ENCODE results near the gene HSPB7.

DNA sequence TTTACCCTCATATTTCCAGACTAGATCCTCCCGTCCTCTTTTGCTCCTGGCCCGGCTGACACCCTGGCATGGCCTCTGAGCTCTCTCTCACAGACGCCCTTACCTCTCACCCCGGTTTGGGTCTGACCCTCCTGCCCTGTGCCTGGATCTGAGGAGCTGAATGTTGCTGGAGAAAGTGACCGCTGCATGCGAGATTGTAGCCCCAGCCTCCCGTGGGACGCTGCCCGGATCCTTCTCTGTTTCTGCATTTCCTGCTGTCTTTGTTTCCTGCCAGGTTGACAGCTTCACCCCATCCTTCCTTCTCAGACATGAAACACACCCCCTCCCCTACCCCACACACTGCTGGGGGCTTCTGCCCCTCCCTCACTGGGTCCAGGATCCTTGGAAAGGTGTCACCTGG lies 46.1 kb upstream of the HSPB7 start:
- TF ChIP-seq EZH2phosphoT487 (IDR thresholded peaks at IDR 0.05; ENCODE audit: low read depth): no peak
- TF ChIP-seq, protein P1, sequence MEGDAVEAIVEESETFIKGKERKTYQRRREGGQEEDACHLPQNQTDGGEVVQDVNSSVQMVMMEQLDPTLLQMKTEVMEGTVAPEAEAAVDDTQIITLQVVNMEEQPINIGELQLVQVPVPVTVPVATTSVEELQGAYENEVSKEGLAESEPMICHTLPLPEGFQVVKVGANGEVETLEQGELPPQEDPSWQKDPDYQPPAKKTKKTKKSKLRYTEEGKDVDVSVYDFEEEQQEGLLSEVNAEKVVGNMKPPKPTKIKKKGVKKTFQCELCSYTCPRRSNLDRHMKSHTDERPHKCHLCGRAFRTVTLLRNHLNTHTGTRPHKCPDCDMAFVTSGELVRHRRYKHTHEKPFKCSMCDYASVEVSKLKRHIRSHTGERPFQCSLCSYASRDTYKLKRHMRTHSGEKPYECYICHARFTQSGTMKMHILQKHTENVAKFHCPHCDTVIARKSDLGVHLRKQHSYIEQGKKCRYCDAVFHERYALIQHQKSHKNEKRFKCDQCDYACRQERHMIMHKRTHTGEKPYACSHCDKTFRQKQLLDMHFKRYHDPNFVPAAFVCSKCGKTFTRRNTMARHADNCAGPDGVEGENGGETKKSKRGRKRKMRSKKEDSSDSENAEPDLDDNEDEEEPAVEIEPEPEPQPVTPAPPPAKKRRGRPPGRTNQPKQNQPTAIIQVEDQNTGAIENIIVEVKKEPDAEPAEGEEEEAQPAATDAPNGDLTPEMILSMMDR (IDR thresholded peaks at IDR 0.05; ENCODE audit: low read depth, low read length): no peak

Data from OCI-LY3 (cell line).